ENCODE results near the gene MATCAP1.
A peak's percentile ranks its signal among the peaks of the same experiment; 100 is the strongest.

The MATCAP1 gene

DNA sequence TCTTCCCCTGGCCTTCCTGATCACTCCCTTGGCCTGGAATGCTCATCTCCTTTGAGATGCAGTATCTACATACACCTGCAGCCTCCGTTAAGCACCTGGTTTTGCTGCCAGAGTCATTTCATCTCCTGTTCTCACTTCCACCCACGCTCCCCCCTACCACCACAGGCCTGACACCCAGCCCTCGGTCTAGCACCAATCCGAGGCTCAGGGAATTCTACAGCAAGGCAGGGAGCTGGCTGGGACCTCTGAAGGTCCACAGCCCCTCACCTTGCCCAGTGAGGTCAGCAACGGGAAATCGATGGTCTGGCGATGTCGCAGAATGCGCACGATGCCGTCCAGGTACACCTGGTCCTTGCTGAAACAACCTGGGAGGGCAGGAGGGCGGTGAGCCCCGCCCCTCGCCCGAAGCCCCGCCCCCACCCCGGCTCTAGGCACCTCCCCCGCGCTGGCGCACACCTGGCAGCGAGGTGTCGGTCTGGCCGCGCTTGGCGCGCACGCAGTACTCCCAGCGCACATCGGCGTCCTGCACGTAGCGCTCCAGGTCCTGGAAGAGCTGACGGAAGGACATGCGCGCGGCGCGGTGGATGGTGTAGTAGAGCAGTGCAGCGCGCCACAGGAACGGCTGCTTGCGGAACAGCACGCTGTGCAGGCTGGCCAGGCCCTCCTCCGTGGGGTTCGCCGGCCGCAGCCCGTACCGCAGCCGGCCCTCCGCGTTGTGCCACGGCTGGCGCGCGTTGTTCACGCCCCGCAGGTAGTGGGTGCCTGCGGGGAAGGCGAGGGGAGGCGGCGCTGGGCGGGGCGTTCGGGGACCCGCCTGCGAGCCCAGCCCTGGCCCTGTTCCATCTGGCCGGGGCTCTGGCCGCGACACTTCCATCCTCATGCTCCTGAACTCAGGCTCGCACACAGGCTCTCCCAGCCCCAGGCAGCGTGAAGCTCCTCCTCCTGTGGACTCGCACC, 5.7 kb downstream of the MATCAP1 start:
- DNase-seq = peak in 9 of 10 donors; percentile 35 to 94 (median 74)
- intact Hi-C loops (cut with DNase I) = no loop called here

DNA sequence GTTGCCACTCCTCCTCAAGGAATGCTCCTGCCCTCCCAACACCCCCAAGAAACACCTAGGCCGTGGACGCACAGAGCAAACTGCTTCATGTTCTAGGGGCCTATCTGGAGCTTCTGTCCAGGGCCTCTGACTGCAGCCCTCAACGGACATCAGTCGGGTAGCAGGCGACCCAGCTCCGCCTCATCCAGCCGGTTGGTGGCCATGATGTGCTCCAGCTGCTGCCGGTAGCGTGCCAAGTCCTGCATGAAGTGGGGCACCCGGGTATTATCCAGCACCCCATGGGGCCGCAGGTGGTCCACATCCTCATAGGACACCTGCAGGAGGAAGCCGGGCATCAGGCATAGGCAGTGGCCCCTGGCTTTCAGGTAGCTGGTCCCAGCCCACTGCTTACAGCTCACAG, 7.1 kb downstream of the MATCAP1 start:
- DNase-seq = peak in 1 of 10 donors; percentile 85
- intact Hi-C loops (cut with DNase I) = no loop called here

DNA sequence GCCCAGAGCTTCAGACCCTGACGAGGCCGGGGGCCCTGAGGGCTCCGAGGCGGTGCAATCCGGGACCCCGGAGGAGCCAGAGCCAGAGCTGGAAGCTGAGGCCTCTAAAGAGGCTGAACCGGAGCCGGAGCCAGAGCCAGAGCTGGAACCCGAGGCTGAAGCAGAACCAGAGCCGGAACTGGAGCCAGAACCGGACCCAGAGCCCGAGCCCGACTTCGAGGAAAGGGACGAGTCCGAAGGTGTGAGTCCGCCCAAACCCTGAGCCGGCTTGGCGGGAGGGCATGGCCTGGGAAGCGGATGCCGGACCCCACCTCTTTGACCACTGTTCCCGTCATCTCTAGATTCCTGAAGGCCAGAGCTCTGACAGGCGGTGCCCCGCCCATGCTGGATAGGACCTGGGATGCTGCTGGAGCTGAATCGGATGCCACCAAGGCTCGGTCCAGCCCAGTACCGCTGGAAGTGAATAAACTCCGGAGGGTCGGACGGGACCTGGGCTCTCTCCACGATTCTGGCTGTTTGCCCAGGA, 9.0 kb downstream of the MATCAP1 start:
- intact Hi-C loops (cut with DNase I) = no loop called here
- no peak for DNase-seq

DNA sequence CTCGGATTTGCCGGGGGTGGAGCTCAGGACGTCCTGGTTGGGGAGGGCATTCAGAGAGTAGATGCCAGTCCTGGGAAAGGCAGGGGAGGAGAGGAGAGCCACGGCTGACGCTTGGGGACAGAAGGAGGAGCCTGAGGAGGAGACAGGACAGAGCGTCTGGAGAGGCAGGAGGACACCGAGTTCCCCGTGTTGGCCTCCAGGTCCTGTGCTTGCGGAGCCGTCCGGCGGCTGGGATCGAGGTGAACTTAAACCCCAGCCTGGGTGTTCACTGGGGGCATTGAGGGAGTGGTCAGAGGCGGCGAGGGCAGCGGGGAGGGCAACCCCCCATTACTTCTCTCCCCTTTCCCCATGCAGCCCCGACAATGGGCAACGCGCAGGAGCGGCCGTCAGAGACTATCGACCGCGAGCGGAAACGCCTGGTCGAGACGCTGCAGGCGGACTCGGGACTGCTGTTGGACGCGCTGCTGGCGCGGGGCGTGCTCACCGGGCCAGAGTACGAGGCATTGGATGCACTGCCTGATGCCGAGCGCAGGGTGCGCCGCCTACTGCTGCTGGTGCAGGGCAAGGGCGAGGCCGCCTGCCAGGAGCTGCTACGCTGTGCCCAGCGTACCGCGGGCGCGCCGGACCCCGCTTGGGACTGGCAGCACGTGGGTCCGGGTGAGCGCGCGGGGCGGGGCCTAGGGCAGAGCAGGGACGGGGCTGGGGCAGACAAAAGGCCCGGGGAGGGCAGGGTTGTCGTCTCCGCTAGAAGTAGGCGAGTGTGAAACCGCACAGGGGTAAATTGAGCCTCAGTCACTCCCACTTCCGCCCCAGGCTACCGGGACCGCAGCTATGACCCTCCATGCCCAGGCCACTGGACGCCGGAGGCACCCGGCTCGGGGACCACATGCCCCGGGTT, 9.7 kb downstream of the MATCAP1 start:
- peak; percentile 61 to 97 (median 85) for DNase-seq
- intact Hi-C loops (cut with DNase I) = no loop called here

DNA sequence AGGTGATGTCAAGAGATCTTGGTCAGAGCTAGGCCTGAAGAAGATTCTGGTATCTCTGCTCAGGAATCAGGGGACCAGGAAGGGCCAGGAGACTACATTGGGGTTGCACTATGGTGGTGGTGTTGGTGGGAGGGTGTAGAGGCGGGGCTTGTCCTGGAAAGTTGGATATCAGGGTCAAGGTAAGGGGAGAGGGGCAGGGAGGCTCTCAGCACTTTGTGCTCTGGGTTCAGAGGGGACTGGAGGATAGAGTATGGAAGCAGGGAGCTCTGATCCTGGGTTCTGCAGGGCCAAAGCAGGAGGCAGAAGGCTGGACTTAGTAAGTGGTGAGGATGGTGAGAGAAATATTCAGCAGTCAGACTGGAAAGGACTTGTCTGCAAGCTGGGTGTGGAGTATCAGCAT, 10.4 kb downstream of the MATCAP1 start:
- DNase-seq = no peak
- intact Hi-C loops (cut with DNase I) = no loop called here

DNA sequence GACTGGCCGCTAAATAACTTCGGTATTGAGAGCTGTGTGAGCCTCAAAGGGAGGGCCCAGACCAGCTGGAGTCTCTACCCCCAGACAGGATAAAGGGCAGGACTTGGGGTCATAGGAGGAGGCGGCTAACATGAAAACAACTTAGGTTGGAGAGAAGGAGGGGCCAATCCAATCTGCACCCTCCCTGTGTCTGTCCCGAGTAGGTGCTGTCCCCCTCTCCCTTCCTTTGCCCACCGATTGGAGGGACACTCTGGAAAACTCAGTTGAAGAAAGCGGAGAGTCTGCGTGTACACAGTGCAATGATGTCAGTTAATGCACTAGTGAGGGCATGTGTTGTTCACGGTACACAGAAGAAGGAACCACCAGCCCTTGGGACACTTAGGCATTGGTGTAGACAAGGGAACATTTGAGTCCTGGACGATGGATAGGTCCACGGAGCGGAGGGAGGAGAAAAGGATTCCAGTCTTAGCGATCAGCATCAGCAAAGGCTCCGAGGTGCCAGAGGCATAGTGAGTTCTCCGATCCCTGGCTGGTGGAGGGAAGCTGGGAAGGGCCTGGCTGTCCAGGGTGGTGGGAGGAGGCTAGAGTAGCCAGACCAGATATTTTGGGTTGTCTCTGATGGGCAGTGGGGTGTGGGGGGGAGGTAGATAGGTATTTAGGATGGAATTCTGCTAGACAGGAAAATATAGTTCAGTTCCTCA, 12.7 kb downstream of the MATCAP1 start:
- intact Hi-C loops (cut with DNase I) = no loop called here

DNA sequence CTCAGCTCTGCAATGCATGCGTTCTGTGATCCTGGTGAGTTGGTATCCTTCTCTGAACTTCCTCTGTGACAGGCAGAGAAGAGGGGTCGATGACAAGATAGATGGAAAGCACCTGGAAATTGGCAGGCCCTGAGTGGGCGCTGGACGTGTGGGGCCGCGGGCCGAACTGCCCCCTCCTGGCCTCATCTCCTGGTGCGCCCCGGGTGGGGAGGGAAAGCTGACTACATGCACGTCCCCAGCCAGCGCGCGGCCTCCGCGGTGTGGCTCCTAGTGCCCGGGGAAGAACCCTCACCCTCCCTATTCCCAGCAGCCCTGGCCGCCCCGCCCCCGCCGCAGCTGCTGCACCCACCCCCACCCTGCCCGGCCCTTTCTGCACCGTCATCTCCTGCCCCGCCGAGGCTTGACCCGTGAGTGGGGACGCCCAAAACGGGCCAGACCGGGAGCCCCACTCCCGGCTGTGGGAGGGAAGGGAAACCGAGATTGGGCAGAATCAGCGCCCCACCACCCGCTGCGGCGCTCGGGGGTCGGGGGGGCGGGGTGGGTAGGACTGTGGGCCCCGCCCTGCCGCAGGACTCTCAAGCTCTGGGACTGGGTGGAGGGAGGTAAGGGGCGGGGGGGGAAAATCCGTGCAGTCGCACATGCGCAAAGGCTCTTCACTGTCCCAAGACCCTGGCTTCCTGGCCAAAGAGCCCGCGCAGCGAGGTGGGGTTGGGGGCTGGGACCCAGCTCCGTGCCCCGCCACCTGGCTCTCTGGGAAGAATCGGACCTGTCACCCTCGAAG, 13.4 kb downstream of the MATCAP1 start, which contains the start of gene NOL3:
TSS of gene NOL3 (plus strand) at position 371 of the 781 bp plus-strand sequence.
- intact Hi-C loops (cut with DNase I) = no loop called here
- peak in 7 of 10 donors; percentile 46 to 95 (median 66) for DNase-seq

More for the DNA sequence above, 12.7 kb downstream of the MATCAP1 start:
- DNase-seq = no peak

DNA sequence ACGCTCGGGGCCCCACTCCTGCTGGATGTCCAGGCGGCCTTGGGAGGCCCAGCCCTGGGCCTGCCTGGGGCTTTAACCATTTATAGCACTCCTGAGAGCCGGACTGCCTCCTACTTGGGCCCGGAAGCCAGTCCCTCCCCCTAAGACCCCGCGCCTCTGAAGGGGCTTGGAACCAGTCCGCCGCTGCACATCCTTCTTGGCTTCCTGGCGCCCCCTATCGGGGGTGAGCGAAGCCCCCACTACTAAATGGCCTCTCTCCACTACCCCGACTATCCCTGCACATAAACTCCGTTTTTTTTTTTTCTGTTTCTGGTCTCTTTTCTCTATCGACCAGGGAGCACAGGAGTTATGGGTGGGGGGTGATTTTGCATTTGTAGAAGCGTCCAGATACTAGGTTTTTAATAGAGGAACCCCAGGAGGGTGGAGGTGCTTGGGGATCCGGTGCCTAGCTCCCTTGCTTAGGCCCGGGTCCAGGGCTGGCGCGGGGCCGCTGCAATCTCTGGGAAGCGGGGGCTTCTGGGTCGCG, 14.1 kb downstream of the MATCAP1 start:
- intact Hi-C loops (cut with DNase I) = no loop called here
- peak in 1 of 10 donors; percentile 54 for DNase-seq

DNA sequence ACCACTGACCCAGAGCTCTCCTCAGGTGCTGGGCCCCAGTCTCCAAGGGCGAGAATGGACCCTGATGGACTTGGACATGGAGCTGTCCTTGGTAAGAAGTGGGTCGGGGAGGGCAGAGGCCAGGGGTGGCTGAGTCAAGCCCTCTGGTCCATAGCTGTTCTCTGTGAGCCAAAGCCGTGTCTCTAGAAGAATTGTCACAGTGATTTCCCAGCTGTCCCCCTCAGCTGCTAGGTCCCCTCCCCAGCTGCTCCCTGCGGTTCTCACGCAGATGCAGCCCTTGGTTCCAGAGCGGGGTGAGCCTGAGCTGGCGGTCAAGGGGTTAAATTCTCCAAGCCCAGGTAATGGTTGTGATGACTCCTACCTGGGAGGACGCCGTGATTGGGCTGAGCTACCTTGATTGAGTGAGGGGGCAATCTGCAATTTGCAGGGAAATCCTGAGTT, 14.7 kb downstream of the MATCAP1 start:
- intact Hi-C loops (cut with DNase I) = no loop called here
- DNase-seq = no peak

DNA sequence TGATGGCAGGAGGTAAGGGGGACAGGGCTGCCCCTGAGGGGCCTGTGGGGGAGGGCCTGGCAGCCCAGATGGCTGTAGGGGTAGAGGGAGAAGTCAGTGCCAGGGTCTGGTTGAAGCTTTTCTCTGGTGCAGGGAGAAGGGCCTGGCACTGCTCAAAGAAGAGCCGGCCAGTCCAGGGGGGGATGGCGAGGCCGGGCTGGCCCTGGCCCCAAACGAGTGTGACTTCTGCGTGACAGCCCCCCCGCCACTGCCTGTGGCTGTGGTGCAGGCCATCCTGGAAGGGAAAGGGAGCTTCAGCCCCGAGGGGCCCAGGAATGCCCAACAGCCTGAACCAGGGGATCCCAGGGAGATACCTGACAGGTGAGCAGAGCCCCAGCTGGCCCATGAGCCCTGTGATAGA, 16.2 kb downstream of the MATCAP1 start:
- DNase-seq = no peak
- intact Hi-C loops (cut with DNase I) = no loop called here

DNA sequence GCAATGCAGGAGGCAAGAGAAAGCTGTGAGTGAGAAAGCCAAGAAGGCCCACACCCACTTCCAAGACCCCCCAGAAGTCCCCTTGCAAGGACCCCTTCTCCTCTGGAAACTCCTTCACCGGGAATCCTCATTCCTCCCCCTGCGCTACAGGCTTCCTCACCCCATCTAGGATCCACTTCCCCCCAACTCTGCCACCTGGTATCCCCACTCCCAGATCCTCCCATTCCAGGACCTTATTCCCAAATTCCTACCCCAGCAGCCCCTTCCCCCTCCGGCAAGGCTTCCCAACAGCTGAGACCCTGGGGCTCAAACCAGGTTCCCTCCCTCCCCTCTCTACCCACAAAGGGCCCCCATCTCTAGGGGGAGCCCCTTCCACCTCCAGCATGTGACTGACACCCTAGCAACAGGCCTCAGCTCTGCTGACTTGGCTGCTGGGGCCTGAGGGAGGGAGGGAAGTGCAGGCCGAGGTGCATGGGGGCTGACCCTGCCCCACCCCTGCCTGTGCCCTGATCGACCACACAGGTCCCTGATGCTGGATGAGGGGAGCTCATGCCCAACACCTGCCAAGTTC, 17.1 kb downstream of the MATCAP1 start:
- DNase-seq = no peak
- intact Hi-C loops (cut with DNase I) = no loop called here

DNA sequence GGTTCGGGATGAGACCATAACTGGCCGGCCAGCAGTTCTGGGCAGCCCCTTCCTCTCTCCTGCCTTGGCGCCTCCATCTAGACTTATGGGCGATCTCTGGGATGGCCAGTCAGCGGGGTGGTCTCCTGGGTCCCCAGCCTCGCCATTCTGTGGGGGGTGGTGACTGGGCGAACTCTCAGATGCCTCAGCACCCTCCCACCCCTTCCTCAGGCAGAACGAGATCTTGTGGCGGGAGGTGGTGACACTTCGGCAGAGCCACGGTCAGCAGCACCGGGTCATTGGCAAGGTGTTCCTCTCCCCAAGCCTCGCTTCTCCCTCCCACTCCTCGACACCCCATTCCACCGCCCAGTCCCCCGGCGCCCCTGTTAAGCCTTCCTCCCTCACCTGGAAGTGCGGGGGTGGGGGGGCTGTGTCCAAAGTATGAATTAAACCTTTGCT, 17.6 kb downstream of the MATCAP1 start:
- intact Hi-C loops (cut with DNase I) = no loop called here
- no peak for DNase-seq

DNA sequence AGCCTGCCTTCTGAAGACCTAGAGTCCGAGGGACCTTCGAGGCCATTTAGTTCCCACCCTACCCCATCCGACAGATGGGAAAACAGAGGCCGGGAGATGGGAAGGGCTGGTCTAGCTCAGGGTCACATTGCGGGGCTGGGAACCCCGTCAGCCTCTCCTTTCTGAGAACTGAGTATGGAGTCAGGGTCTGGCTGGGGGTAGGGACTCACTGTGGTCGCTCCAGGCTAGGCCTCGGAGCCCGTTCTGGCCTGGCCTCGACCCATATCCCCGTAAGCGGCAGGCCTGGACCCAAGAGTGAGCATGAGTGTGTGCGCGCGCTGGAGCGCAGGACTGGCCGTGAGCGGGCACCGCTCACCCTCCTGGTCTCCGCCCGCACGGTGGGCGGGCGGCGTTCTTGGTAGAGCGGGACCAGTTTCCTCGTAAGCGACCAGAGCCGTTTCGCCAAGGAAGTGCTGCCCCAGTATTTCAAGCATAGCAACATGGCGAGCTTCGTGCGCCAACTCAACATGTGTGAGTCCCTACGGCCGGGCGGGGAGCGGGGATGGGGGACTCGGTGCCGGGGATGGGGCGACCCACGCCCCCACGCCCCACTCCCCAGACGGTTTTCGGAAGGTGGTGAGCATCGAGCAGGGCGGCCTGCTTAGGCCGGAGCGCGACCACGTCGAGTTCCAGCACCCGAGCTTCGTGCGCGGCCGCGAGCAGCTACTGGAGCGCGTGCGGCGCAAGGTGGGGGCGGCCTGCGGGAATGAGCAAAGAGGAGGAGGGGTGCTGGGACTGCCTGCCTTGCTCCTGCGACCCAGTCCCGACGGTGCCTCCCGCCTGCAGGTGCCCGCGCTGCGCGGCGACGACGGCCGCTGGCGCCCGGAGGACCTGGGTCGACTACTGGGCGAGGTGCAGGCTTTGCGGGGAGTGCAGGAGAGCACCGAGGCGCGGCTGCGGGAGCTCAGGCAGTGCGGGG, 18.4 kb downstream of the MATCAP1 start:
- DNase-seq = peak in 1 of 10 donors; percentile 86
- intact Hi-C loops (cut with DNase I) = no loop called here

DNA sequence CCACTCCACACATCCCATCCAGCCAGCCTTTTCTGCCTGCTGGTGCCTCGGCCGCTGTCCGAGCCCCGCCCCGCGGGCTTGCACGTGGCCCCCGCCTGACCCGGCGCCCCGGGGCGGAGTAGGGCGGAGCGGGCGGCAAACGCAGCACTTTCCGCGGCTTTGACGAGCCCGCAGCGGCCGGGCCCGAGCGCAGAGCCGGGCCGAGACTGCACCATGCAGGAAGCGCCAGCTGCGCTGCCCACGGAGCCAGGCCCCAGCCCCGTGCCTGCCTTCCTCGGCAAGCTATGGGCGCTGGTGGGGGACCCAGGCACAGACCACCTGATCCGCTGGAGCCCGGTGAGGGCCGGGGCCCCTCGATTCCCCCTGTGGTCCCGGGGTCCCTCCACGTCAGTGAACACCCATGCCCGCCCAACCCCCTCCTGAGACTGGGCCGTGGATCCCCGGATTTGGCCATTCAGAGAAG, 19.1 kb downstream of the MATCAP1 start, which contains the start of gene HSF4:
TSS of gene HSF4 (plus strand) at position 147 of the 463 bp plus-strand sequence. CDS start at position 214, 67 bp downstream.
- intact Hi-C loops (cut with DNase I) = no loop called here
- peak in 9 of 10 donors; percentile 60 to 96 (median 71) for DNase-seq

DNA sequence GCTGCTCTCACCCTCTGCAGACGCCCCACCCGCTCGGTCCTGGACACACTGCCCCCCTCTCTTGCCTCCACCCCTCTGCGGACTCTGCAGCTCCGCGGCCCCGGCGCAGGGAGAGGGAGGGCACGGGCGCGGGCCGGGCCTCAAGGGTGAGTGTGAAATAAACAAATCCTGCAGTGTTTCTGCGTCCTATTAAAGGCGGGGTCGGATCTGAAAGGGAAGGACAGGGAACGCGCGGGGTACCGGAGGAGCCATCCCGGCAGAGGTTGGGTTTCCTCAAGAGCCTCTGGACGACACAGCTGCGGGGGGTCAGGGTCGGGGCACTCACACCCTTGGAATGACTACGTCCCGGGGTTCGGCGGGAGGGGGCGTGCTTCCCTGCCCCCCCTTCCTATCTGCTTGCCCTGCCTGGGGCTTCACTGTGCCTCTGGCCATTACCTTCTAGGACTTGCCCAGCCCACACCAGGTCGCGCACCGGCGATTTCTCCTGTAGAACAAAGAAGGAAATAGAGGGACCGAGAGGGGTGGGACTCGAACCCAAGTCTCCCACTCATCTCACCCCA, 19.7 kb downstream of the MATCAP1 start:
- intact Hi-C loops (cut with DNase I) = no loop called here
- DNase-seq = peak in 2 of 10 donors; percentile 45 to 93

DNA sequence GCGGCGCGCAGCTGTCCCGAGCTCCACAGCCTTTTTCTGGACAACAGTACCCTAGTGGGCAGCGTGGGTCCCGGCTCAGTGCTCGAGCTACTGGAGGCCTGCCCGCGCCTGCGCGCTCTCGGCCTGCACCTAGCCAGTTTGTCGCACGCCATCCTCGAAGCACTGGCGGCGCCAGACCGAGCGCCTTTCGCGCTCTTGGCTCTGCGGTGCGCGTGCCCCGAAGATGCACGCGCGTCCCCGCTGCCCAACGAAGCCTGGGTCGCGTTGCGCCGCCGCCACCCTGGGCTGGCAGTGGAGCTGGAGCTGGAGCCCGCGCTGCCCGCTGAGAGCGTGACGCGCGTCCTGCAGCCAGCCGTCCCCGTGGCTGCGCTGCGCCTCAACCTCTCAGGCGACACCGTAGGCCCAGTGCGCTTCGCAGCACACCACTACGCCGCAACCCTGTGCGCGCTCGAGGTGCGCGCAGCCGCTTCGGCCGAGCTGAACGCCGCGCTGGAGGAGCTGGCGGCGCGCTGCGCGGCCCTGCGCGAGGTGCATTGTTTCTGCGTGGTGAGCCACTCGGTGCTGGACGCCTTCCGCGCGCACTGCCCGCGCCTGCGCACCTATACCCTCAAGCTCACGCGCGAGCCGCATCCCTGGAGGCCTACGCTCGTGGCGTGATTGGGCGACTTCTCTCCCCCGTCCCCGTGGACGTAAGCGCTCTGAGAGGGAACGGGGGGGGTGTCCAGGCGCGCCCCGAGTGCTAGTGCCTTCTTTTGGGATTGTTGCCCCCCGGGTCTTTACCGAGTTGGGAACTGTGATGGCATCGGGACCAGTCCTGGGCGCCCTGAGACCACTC, 20.4 kb downstream of the MATCAP1 start:
- intact Hi-C loops (cut with DNase I) = no loop called here
- peak; percentile 64 to 98 (median 88) for DNase-seq

All from posterior cingulate gyrus (tissue), 11 donors.